CD4-positive, alpha-beta T cell treated with Interleukin-17A for 1 hour (primary cell): ENCODE results near the gene PLXNA4.

Experiments used
- DNase-seq: peaks from one replicate; pipeline ENCODE4 v3.0.0-alpha.2; 2020

Gene PLXNA4

DNA sequence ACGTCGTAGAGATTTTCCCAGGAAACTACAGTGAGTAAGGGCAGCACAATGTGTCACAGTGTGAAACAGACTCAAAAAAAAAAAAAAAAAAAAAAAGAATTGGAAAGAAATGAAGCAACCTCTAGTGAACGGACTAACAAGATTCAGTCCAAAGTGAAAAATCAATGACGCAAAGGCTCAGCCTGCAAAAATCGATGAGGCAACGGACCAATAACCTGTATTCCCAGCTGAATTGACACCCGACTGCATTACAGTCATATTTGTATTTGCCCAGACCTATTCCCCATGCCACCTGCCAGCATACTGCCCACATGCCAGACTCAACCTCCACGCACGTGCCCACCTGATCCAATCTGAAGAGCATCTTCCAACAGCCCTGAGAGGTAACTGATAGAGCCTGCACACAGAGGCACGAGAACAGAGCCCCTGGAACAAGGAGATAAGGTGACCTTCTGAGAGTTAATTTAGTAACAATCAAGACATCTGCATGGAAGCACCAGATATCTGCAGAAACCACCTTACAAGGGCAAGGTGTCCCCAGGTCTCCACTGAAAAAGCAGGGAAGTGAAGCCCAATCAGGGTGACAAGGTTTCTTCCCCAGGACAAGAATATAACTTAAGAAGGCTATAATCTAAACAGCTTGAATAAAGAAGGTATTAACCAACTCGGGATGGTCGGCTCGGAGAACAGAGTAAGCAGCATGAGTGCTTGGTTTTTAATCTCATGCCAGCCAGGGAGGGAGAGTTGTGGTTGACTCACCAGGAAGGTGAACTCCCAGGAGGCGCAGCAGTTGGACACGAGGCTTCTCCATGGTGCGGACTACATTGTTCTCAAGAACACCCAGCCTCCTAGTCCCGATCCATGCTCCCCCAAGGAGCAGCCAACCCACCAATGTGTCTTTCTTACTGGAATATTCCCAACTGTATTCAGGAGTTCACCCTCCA lies 48.5 kb downstream of the PLXNA4 start:
- DNase-seq: no peak

DNA sequence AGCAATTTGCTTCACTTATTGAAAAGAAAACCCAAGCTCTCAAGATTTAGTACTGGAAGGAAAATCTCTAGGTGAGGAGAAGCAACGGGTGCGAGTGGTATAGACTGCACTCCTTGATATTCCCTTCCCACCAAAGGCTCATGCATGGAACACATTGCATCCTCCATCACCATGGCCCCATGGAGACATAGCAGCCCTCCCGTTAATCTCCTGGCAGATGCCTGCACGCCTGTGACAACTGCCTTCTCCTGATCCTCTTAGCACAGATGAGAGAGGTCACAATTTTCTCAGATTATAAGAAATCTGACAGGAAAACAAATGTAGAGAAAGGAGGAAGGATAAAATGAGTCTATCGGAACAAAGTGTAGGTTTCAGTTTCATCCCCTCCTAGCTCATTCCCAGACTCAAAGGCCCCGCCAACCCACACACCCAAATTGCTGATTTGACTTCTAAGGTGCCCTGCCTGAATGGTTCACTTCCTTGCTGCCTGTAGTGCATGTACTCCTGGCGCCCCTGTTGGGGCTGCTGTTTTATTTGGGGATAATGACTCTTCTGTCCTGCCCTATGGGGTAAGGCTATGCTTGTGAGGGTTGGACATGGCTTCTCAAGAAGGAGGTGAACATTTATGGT lies 50.0 kb downstream of the PLXNA4 start:
- no peak for DNase-seq

DNA sequence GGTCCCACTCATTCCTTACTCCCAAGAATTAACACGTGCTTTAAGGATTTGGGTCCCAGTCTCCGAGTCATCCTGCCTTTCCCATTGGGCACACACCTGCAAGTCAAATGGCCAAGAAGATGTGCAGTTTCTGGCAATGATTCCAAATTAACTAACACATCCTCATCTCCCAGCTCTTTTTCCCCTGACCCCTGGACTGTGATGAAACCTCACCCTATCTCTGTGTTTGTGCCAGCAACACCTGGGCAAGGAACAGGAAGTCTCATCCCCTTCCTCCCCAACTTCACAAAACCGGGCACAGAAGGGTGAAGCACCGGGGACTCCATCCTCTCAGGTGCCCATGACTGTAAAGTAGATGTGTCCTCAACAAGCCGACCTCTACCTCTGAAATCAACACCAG lies 54.8 kb downstream of the PLXNA4 start:
- DNase-seq: no peak

DNA sequence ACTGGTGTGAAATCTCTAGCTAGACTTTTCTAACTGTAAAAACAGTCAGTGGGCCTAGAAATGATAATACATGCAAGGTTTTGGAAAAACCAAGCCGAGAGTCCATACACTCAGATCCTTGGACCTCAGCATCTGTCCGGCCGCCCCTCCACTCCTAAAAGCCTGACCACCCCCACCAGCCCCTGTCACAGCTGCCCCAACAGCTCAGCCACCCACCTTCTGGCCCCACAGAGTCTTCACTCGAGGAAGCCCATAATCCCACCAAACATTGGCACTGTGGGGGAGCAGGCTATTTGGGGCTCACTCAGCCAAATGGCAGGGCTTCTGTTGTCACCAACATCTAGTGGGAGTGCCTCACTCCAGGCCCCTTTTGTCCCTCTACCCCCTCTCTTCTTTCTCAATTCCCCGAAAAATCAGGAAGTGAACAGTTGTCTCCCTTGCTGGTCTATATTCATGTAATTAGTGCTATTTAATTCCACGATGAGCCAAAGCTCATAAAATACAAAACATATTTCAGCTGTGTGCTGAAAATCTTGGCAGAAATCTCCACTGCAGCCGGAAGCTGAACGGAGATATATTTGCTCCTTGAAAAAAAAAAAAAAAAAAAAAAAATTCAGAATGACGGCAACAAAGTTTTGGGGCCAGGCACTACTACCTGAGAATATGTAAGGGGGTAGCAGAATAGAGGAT lies 55.5 kb downstream of the PLXNA4 start:
- DNase-seq: no peak

DNA sequence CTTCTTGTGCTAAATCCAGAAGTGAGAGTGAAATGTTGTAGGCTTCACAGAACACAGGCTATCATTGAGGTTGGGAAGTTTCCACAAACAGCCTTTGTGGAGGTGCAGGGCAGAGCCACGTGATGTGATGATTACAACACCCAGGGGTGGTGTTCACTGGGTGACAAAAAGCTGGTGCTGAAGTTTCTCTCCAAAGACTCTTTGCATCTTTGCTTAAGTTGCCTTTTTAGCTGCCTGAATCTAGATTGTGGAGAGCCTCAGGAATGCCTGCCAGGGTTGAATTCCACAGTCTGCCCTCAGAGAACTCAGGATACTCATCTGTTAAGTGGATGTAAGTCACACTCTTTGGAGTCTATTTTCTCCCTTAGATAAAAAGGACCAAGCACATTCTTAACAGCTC lies 56.3 kb downstream of the PLXNA4 start:
- DNase-seq: no peak

DNA sequence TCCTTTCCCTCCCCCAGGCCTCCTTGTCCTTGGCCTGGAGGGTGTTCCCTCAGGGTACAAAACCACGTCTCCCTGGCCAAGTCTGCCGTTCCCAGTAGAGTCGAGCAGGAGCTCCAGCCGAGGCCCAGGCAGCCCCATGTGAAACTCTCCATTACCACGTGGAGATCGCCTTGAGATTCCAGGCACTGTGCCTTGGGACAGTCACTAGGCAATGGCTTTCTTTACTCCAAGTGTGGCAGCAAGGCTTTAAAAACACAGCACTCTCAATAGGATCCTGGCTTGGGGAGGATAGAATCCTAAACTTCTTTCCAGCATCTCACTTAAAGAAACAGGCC lies 57.5 kb downstream of the PLXNA4 start:
- DNase-seq: no peak

DNA sequence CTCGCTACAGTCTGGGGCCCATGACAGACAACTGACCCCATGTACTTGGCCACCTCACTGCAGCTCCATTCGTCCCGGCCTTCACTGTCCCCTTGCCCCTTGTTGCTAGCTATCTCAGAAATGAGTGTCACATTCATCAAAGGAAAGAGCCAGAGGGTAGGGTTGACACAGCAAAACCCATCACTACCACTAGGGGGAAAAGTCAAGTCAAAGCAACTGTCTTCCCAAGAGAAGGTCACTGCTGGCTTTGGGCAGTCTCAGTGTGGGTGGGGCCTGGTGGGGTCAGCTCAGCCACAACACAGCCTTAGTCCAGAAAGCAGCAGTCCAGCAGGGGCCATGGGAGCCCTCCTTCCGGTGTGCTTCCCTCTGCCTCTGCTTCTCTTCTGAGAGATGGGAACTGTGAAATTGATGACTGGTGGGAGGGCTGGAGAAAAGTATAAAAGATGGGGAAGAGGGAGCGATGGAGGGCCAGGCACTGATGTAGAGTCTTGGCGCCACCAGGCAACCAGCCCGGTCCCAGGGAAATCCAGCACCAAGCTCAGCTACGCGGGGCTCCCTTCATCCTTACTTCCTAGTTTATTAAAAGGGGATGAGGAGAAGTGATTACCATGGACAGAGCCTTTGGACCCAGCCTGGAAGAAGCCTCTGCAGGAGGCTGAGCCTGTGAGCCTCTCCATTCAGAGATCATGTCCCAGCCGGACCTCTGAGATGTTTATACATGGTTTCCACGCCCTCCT lies 58.0 kb downstream of the PLXNA4 start:
- peak; percentile 6 for DNase-seq

DNA sequence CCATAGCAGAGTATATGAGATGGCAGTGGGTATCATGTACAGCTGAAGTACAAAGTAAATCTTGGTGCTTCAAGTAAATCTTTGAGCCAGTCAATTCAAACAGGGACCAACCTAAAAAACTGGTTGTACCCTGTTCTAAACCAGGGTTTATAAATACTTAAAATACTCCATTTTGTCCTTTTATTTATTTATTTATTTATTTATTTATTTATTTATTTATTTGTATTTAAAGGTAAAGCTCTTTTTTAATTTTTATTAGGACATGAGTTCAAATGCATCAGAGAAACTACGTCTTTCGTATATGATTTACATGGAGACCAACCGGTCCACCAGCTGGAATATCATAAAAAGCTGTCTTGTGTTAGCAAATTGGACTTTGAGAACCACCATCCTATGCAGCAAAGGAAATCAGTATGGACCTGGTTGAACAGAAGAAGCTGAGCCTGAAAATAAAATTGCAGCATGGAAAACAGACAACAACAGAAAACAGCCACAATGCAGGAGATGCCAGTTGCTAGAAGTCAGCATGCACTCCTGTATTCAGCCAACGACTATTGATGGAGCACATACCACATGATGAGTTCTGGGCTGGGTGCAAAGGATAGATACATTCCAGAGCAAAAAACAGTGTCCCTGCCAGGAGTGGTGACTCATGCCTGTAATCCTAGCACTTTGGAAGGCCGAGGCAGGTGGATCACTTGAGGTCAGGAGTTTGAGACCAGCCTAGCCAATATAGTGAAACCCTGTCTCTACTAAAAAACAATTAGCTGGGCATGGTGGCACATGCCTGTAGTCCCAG lies 60.0 kb downstream of the PLXNA4 start:
- no peak for DNase-seq

DNA sequence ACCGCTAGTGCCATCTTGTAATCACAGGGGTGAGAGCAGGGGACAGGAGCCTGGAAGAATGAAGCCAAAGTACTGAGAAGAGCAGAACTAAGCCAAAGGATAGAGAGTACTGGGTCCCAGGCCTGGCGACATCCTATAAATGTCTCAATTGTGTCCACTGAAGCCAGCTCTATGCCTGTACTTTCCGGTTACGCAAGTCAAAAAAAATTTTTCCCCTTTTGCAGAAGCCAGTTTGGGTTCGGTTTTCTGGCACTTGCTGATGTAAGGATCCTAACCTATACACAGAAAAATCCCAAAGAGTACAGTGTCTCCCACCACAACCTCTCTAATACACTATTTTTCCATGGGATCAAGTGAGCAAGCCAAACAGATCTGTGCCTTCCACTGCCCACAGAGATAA lies 61.1 kb downstream of the PLXNA4 start:
- no peak for DNase-seq

DNA sequence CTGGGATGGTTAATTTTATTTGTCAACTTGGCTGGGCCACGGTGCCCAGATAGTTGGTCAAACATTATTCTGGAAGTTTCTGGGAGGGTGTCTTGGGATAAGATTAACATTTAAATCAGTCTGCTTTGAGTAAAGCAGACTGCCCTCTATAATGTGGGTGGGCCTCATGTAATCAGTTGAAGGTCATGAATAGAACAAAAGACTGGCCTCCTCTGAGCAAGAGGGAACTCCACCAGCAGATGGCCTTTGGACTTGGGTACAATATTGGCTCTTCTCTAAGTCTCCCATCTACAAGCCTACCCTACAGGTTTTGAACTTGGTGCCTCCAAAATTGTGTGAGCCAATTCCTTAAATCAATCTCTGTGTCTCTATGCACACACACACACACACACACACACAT lies 61.8 kb downstream of the PLXNA4 start:
- DNase-seq: no peak

DNA sequence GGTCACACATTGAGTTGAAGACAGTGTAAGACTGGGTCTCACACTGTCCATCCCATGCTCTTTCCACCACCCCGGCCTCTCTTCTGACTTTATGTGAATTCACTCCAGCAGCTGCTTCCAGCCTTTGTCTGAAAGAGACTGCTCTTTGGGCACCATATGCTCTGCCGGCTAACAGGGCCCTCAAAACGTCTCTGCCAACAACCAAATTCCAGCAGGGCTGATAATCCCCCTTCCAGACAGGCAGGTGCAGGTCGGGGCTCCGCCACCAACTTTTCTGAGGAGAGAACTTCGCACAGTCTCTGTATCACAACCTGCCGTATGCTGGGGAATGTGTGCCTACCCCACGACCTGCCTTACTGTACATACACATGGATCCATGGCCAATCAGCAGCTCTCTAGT lies 64.3 kb downstream of the PLXNA4 start:
- no peak for DNase-seq

DNA sequence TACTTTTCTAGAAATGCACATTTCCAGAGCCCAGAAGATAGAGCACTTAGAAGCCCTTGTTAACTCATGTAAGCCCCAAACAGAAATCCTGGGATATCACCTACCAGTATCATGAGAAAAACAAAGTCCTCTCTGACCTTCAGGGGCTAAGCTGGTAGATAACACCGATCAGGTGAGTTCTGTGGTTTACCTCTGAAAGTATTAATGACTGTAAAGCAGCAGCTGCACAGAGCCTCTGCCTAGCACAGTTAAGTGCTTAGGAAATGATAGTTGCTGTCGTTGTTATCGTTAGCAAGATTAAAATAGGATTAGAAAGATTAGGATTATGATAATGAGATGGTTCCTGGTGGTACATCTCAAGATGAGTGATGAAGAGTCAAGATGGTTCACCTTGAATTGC lies 64.9 kb downstream of the PLXNA4 start:
- no peak for DNase-seq

DNA sequence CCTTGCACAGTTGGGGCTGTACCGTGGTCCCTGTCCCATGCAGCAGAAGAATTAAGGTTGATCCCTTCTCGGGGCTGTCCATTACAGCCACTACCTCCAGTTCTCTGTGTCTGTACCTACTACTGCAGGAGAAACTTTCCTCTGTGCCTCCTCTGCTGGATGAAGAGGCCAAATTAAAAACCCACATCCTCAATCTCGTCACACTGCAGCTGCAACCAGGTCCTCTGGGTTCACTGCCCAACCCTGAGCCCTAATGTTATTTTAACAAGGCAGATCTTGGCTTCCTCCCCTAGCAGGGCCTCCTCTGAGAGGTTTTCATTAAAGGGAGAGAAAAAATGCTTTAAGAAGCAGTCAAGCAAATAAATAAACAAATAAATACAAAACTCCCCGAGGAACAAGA lies 66.6 kb downstream of the PLXNA4 start:
- DNase-seq: no peak

DNA sequence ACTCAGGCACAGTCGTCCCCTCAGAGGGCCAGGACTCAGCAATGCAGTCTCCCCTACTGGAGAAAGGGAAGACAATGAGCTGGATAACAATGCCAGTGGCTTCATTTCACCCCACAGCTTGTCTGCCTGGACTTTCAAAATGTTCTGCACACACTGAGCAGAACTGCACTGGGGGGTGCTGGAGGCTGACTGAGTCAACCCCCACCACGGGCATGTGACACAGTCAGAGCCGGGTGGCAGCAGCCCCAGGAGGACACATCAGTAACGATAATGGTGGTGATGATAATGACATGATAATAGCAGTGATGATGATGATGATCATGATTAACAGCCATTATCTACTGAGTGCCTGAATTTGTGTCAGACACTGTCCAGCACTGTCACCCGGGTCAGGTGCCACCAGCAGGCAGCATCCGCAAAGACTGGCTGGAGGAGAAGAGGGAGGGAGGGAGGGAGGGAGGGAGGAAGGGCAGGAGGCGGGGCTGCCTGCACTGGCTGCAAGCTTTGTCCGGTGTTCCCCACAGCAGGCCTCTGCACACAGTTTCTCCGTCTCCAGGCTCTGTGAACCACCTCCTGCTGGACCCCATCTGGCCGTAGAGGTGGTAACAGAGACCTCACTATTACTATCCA lies 67.4 kb downstream of the PLXNA4 start:
- no peak for DNase-seq

DNA sequence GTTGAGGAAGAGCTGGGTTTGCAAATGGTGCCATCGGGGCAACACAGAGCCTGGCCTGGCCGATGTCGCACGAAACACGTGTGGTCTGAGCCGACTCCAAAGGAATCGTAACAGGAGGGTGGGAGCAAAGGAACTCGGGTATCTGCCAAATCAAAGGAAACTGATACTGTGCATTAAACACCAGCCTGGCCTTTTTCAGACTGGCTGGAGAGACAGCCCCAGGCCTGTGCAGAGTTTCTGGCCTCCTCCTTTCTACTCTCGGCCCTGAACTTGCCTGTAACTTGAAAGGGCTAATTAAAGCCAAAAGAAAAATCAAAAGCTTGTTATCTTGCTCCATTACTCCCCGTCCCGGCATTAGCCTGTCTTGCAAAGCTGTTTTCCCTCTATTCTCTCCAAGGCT lies 71.4 kb downstream of the PLXNA4 start:
- DNase-seq: no peak

DNA sequence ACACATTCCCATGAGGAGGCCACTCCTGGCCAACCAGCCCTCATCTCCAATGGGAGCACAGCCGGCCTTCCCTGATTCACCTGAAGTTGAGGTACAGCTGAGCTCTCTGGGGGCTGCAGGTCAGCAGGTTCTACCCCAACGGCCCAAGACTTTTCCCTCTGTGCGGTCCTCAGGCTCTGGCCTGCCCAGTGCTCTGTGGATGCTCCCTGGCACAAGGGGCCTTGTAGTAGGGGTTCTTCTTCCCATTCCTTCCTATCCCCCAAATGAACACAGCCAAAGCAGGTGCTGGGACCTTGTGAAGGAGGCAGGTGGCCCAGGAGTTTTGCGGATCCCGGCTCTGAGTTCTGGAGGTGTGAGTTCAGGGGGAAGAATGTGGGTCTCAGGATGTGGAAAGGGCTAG lies 72.2 kb downstream of the PLXNA4 start:
- no peak for DNase-seq

DNA sequence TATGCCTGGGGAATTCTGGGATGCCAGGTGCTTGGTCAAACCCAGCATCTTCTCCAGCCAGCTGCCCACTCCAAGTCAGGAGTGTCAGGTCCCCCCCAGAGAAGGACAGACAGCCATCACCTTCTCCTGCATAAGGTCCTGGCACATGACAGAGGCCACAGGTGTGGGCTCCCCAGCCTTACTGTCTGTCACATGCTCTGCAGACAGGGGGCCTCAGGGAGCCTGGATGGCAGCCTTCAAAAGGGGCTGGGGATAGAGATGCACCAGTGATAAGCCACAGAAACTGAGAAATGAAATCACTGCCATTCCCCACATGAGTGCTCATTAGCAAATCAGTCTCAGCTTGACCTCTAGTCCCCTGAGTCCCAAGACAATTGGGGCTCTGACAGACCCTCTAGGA lies 72.9 kb downstream of the PLXNA4 start:
- no peak for DNase-seq

DNA sequence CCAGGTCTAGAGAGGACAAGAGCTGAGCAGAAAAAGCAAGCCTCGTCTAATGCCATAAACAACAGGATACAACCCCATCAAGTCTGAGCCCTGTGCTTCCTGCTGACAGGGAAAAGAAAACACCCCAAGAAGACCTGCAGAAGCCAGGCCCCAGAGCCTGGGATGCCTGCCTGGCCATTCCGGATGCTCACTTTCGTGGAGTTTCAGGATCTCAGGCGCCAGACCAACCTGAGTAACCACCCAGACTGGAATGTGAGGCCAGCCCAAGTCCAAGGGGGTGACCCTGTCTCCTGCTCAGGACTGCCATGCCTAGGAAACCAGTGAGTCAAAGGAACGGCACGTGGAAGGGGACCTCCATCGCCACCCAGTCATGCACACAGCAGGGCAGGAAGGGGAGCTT lies 74.3 kb downstream of the PLXNA4 start:
- DNase-seq: no peak

DNA sequence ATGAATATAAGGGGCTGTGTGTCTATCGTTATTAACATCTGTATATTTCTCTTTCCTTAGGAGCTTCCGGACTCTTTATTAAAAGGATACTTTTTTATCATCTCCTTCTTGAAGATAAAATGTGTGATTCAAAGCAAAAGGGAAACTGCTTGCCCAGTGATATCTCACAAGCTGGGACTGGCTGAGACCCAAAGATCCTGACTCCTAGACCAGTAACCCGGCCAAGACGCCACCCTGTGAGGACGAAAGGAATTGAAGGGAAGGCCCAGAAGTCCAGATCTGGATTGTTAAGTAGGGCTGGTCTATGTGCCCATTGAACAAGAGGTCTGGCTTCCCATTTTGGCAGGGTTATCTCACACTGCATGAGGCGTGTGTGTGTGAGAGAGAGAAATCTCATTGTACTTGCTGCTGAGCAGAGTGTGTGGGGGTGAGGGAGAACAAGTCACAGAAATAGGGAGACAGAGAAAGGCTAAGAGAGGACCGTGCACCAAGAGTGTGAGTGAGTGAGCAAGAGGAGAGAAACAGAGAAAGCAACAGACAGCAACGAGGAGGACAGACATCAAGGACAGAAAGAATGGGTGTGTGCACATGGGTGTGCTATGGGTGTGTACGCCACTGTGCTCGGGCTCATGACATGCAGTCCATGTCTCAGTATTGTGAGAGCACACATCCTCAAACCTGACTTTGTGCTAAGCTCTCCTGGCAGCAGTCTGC lies 75.4 kb downstream of the PLXNA4 start:
- DNase-seq: no peak

DNA sequence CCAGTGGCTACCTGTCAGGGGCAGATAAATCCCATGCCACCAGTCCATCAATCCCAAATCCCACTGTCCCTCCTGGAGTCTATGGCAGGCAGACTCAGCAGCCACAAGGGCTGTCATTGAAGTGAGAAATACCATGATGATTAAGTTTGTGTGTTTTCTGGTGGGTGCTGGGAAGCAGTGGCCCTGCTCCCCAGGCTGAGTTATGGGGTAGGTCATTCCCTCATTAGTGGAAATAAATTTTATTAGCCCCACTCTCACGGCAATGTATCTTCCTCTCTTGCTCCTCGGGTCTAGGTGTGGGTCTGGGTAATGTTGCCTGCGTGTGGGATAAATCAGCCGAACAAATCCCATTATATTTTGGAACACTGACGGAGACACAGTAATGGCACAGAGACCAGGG lies 76.8 kb downstream of the PLXNA4 start:
- DNase-seq: no peak

DNA sequence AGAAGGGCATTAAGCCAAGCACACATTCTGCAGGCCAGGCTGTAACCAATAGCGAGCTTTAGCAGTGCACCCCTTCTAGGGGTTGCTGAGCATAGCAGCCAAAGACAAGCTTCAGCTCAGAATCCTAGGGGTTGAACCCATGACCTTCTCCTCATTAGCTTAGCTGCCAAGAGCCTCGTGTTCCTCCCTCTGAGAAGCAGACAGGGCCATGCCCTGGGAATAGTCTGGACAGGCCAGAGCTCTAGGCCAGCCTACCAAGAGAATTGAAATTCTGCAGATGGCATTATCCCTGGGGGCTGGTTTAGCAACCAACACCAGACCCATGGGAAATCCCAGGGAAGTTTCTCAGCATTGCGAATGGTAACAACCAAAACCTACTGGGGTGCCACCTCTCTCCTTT lies 77.2 kb downstream of the PLXNA4 start:
- DNase-seq: no peak
